ENCODE measurements around the gene PLEKHB1.

The PLEKHB1 gene

DNA sequence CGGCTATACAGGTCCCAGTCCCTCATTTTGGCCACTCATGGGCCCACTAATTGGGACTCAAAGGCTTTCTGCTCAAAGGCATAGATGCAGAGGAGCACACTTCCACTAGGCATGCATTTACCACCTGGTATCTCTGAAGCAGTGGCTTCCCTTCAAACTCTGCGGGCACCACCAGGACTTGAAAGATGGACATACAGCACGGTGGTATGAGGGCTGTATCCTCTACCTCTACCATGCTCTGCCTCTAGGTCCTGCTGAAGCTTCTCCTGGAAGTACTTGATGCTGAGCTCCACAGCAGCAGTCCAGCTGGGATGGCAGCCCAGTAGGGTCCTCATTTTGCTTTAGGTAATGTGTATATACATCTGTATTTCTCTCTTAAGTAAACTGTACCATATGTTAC lies 64.6 kb downstream of the PLEKHB1 start:
- no peak for DNase-seq (ENCODE audit: low read depth)
- TF ChIP-seq, protein P1, sequence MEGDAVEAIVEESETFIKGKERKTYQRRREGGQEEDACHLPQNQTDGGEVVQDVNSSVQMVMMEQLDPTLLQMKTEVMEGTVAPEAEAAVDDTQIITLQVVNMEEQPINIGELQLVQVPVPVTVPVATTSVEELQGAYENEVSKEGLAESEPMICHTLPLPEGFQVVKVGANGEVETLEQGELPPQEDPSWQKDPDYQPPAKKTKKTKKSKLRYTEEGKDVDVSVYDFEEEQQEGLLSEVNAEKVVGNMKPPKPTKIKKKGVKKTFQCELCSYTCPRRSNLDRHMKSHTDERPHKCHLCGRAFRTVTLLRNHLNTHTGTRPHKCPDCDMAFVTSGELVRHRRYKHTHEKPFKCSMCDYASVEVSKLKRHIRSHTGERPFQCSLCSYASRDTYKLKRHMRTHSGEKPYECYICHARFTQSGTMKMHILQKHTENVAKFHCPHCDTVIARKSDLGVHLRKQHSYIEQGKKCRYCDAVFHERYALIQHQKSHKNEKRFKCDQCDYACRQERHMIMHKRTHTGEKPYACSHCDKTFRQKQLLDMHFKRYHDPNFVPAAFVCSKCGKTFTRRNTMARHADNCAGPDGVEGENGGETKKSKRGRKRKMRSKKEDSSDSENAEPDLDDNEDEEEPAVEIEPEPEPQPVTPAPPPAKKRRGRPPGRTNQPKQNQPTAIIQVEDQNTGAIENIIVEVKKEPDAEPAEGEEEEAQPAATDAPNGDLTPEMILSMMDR (conservative IDR thresholded peaks at IDR 0.05; ENCODE audit: control insufficient read depth, insufficient read depth, low read depth, low read length), result no peak
- H3K4me3 ChIP-seq (ENCODE audit: control insufficient read depth, low read depth, low read length), result no peak overlapping the region

All from fibroblast of mammary gland (primary cell).